ENCODE results near the gene TRAF2.
A peak's percentile ranks its signal among the peaks of the same experiment; 100 is the strongest.

TRAF2 gene

GRCh38 chr9:136940526-136941230 lies 54.4 kb downstream of the TRAF2 start:
- Histone ChIP-seq H3K27ac (replicated peaks) (no peak overlapping the region), H3K4me3 (replicated peaks; ENCODE audit: insufficient read depth, low read length) (no peak overlapping the region), H3K27me3 (ENCODE audit: insufficient read depth, poor library complexity, severe bottlenecking) (no peaks in the 10 kb centered on the region)
- TF ChIP-seq SPI1 (IDR thresholded peaks at IDR 0.05; ENCODE audit: borderline replicate concordance, low read depth) (no peak), POLR2AphosphoS5 (IDR thresholded peaks at IDR 0.05; ENCODE audit: low read depth) (peak; percentile 17; the same call in 1 of the 2 replicates)
- no peak for DNase-seq (ENCODE audit: low read depth in 1 of 2, low spot score in 1 of 2)

- no peak for TF ChIP-seq GABPA (IDR thresholded peaks at IDR 0.05; ENCODE audit: low read depth)
- TF ChIP-seq CTCF (IDR thresholded peaks at IDR 0.05; ENCODE audit: insufficient read depth, low read length) = no peak
- TF ChIP-seq REST (IDR thresholded peaks at IDR 0.05; ENCODE audit: insufficient replicate concordance, low read depth) = no peak
- TF ChIP-seq POLR2AphosphoS5 (IDR thresholded peaks at IDR 0.05; ENCODE audit: low read depth) = 0 out of 2 replicates have a peak, but pooled peaks have one; percentile 11
- TF ChIP-seq SPI1 (IDR thresholded peaks at IDR 0.05; ENCODE audit: borderline replicate concordance, low read depth) = no peak
- Histone ChIP-seq H3K27ac (replicated peaks) (no peak overlapping the region), H3K27me3 (ENCODE audit: insufficient read depth, poor library complexity, severe bottlenecking) (no peaks in the 10 kb centered on the region), H3K4me3 (replicated peaks; ENCODE audit: insufficient read depth, low read length) (no peak overlapping the region)
- no peak for DNase-seq (ENCODE audit: low read depth in 1 of 2, low spot score in 1 of 2)
These were observed 55.2 kb downstream of the TRAF2 start for GRCh38 chr9:136941231-136942111.

GRCh38 chr9:136942112-136942880 lies 56.0 kb downstream of the TRAF2 start:
- 0 out of 2 replicates have a peak, but pooled peaks have one; percentile 3 for TF ChIP-seq POLR2AphosphoS5 (IDR thresholded peaks at IDR 0.05; ENCODE audit: low read depth)
- no peak for TF ChIP-seq CTCF (IDR thresholded peaks at IDR 0.05; ENCODE audit: insufficient read depth, low read length)
- Histone ChIP-seq H3K27ac (replicated peaks) (no peak overlapping the region), H3K4me3 (replicated peaks; ENCODE audit: insufficient read depth, low read length) (no peak overlapping the region), H3K27me3 (ENCODE audit: insufficient read depth, poor library complexity, severe bottlenecking) (no peaks in the 10 kb centered on the region)
- no peak for DNase-seq (ENCODE audit: low read depth in 1 of 2, low spot score in 1 of 2)

GRCh38 chr9:136942881-136943230 lies 56.5 kb downstream of the TRAF2 start:
- Histone ChIP-seq H3K27ac (replicated peaks) (no peak overlapping the region), H3K4me3 (replicated peaks; ENCODE audit: insufficient read depth, low read length) (peak overlapping the region; percentile 93), H3K27me3 (ENCODE audit: insufficient read depth, poor library complexity, severe bottlenecking) (no peaks in the 10 kb centered on the region)
- TF ChIP-seq REST (IDR thresholded peaks at IDR 0.05; ENCODE audit: insufficient replicate concordance, low read depth) = no peak
- no peak for TF ChIP-seq SPI1 (IDR thresholded peaks at IDR 0.05; ENCODE audit: borderline replicate concordance, low read depth)
- TF ChIP-seq POLR2AphosphoS5 (IDR thresholded peaks at IDR 0.05; ENCODE audit: low read depth) = no peak
- DNase-seq (ENCODE audit: low read depth in 1 of 2, low spot score in 1 of 2) = no peak
